Skeletal muscle tissue (tissue), 4 donors: ENCODE measurements around the gene TSPAN1. TPM values are rescaled to one million over a fixed set of nuclear protein-coding genes. Genes with fewer than 3 reads are reported as not detected.

Experiments
- H3K27ac ChIP-seq: one replicate; pipeline ENCODE4 v1.7.0; 2013; ENCODE audit warnings: mild to moderate bottlenecking, low read depth, low read length, inconsistent platforms
- H3K27me3 ChIP-seq, 3 donors: one replicate each; pipeline ENCODE4 v1.7.0; 2013; ENCODE audit warnings: low read length in 3 of 3; ENCODE audit not compliant: control insufficient read depth in 3 of 3, insufficient read depth in 3 of 3
- H3K36me3 ChIP-seq, 3 donors: one replicate each; pipeline ENCODE4 v1.7.0; 2013; ENCODE audit warnings: low read length in 3 of 3; ENCODE audit not compliant: control insufficient read depth in 3 of 3, insufficient read depth in 3 of 3
- H3K4me1 ChIP-seq, 3 donors: one replicate each; pipeline ENCODE4 v1.7.0; 2013; ENCODE audit warnings: low read length in 3 of 3, mild to moderate bottlenecking in 3 of 3; ENCODE audit not compliant: control insufficient read depth in 3 of 3, insufficient read depth in 3 of 3
- H3K4me3 ChIP-seq, 3 donors: one replicate each; pipeline ENCODE4 v1.7.0; 2013; ENCODE audit warnings: low read length in 3 of 3
- H3K9ac ChIP-seq, 3 donors: one replicate each; pipeline ENCODE4 v1.7.0; 2013; ENCODE audit warnings: low read length in 3 of 3, mild to moderate bottlenecking in 3 of 3, moderate library complexity in 2 of 3, low read depth in 1 of 3
- H3K9me3 ChIP-seq, 3 donors: one replicate each; pipeline ENCODE4 v1.7.0; 2013; ENCODE audit warnings: low read length in 3 of 3; ENCODE audit not compliant: control insufficient read depth in 3 of 3
- total RNA-seq: library from RNA; depleted of rRNA; stranded (reverse); fragments of >200 nt; gene quantifications from one replicate; pipeline ENCODE4 v1.2.3, GENCODE V29; 2014
- donor health status: Osteomylitis.

Gene TSPAN1
- total RNA-seq, 1 donor from 2014 or later: not detected

- Histone ChIP-seq H3K4me1 (peaks cover 19 to 32% (median 21%) of the 10 kb centered on the region in 3 donors), H3K36me3 (peaks cover 15 to 27% (median 24%) of the 10 kb centered on the region in 3 donors), H3K27ac (no peak overlapping the region), H3K4me3 (no peak overlapping the region), H3K9me3 (no peaks in the 10 kb centered on the region), H3K9ac (peak overlapping the region in 1 of 3 donors; percentile 5), H3K27me3 (no peaks in the 10 kb centered on the region)
Observed at GRCh38 chr1:46186076-46186475, 11.2 kb downstream of the TSPAN1 start.

- Histone ChIP-seq H3K27ac (no peak overlapping the region), H3K4me1 (peaks cover 17 to 31% (median 21%) of the 10 kb centered on the region in 3 donors), H3K27me3 (no peaks in the 10 kb centered on the region), H3K4me3 (no peak overlapping the region), H3K36me3 (peaks cover 22 to 36% (median 34%) of the 10 kb centered on the region in 3 donors), H3K9ac (peak overlapping the region in 2 of 3 donors; percentile 10 to 16), H3K9me3 (no peaks in the 10 kb centered on the region)
Observed at GRCh38 chr1:46187106-46187869, 12.4 kb downstream of the TSPAN1 start.

GRCh38 chr1:46188295-46189030 lies 13.6 kb downstream of the TSPAN1 start:
- Histone ChIP-seq H3K36me3 (peaks cover 34 to 48% (median 45%) of the 10 kb centered on the region in 3 donors), H3K27me3 (no peaks in the 10 kb centered on the region), H3K9ac (peak overlapping the region in 1 of 3 donors; percentile 40), H3K27ac (no peak overlapping the region), H3K4me1 (peaks cover 7 to 20% (median 11%) of the 10 kb centered on the region in 3 donors), H3K9me3 (no peaks in the 10 kb centered on the region), H3K4me3 (no peak overlapping the region)

- peaks cover 0 to 5% (median 3%) of the 10 kb centered on the region in 3 donors for H3K4me1 ChIP-seq
- H3K27ac ChIP-seq: no peak overlapping the region
- no peaks in the 10 kb centered on the region for H3K9me3 ChIP-seq
- H3K36me3 ChIP-seq: peaks cover 43 to 68% (median 65%) of the 10 kb centered on the region in 3 donors
- no peak overlapping the region for H3K4me3 ChIP-seq
- no peak overlapping the region for H3K9ac ChIP-seq
- H3K27me3 ChIP-seq: no peaks in the 10 kb centered on the region
Observed at GRCh38 chr1:46190539-46190938, 15.7 kb downstream of the TSPAN1 start.

DNA sequence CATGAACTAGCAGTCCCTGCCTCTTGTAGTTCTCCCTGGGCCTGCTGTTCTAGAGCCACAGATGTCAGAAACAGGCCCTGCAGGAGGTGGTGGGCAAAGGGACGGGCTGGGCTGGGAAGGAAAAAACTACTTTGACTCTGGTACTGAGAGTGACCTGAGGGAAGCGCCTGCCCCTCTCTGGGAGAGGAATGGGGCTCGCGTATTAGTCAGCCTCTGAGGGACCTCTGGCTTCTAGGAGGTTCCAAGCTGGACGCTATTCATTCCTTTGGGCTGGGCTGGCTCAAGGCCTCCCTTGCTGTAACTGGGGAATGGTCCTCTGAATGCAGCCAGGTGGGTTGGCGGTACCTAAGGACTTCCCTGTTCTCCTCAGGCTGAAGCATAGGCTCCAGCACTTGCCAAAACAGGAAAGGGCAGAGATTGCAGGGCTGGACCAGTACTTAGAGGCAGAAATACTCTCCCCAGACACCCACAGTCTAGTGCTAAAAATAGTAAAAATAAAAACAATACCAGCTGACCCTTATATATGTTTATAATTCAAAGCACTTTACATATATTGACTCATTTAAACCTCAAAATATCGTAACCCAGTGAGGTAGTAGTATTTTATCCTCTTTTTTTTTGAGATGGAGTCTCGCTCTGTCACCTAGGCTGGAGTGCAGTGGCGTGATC lies 16.3 kb downstream of the TSPAN1 start:
- Histone ChIP-seq H3K9me3 (no peaks in the 10 kb centered on the region), H3K4me3 (no peak overlapping the region), H3K27ac (no peak overlapping the region), H3K9ac (no peak overlapping the region), H3K4me1 (peaks cover 0 to 5% (median 3%) of the 10 kb centered on the region in 3 donors), H3K36me3 (peaks cover 48 to 75% (median 71%) of the 10 kb centered on the region in 3 donors), H3K27me3 (no peaks in the 10 kb centered on the region)

DNA sequence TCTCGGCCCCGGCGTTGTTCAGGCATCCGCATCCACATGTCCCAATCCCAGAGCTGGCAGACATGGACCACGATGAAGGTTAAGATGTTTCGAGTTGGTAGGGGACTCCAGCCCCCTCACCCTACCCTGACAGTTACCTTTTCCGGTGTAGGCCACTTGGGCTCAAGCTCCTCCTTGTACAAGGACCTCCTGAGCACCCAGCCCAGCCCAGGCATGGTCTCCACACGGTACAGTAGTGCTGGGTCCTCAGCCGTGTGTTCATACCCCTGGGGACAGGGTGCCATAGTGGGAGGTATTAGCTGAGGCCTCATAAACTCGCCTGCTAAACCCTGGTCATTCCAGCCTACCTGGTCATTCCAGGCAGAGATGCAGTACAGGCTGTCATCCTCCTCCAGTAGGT lies 17.3 kb downstream of the TSPAN1 start:
- H3K4me3 ChIP-seq: no peak overlapping the region
- H3K27me3 ChIP-seq: no peaks in the 10 kb centered on the region
- peaks cover 57 to 81% (median 75%) of the 10 kb centered on the region in 3 donors for H3K36me3 ChIP-seq
- H3K9ac ChIP-seq: no peak overlapping the region
- no peak overlapping the region for H3K27ac ChIP-seq
- H3K4me1 ChIP-seq: peaks cover 5 to 11% (median 7%) of the 10 kb centered on the region in 3 donors
- no peaks in the 10 kb centered on the region for H3K9me3 ChIP-seq

DNA sequence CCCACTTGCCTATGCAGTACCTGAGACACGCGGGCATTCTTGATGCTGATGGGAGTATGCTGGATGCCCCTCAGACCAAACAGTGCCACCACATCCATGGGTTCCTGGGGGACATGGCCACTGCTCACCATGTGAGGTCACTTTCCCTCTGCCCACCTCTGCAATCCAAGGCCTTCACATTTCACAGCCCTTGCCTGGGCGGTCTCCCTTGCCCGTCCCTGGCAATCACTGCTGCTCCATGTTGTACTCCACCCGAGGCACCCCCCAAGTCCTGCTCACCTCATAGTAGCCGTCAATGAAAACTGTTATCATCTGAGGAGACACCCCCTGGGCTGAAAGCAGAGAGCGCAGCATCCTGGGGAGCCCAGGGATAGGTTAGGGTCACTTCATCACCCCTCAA lies 18.4 kb downstream of the TSPAN1 start:
- H3K9me3 ChIP-seq: no peaks in the 10 kb centered on the region
- no peak overlapping the region for H3K9ac ChIP-seq
- no peak overlapping the region for H3K27ac ChIP-seq
- H3K36me3 ChIP-seq: peaks cover 52 to 76% (median 72%) of the 10 kb centered on the region in 3 donors
- no peaks in the 10 kb centered on the region for H3K27me3 ChIP-seq
- H3K4me3 ChIP-seq: no peak overlapping the region
- peaks cover 14 to 16% (median 15%) of the 10 kb centered on the region in 3 donors for H3K4me1 ChIP-seq

DNA sequence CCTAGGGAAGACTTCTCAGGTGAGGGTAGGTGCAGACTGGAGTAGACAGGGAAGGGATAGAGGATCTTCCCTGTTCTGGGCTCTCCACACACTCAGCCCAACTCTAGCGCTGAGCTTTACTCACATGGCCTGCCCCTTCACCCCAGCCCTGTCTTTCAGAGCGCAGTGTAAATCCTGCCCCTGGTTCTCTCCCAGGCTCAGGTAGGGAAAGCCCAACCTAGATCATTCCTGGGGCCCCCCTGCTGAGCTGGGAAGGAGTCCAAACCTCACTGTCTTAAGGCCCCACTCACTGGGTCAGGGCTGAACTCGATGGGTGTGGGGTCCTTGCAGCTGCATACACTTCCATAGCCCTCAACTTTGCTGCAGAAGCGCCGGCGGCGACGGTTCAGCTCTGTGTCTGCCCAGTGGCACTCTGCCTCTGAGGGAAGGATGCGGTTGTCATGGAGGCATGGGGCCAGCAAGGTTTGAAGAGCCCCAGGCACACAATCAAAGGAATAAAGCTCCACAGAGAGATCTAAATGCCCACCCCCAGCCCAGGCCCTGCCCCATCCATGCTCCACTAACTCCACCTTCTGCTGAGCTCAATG lies 19.2 kb downstream of the TSPAN1 start:
- no peak overlapping the region for H3K27ac ChIP-seq
- H3K9ac ChIP-seq: no peak overlapping the region
- no peaks in the 10 kb centered on the region for H3K27me3 ChIP-seq
- no peak overlapping the region for H3K4me3 ChIP-seq
- no peaks in the 10 kb centered on the region for H3K9me3 ChIP-seq
- H3K4me1 ChIP-seq: peaks cover 15 to 21% (median 17%) of the 10 kb centered on the region in 3 donors
- peaks cover 49 to 68% (median 66%) of the 10 kb centered on the region in 3 donors for H3K36me3 ChIP-seq

DNA sequence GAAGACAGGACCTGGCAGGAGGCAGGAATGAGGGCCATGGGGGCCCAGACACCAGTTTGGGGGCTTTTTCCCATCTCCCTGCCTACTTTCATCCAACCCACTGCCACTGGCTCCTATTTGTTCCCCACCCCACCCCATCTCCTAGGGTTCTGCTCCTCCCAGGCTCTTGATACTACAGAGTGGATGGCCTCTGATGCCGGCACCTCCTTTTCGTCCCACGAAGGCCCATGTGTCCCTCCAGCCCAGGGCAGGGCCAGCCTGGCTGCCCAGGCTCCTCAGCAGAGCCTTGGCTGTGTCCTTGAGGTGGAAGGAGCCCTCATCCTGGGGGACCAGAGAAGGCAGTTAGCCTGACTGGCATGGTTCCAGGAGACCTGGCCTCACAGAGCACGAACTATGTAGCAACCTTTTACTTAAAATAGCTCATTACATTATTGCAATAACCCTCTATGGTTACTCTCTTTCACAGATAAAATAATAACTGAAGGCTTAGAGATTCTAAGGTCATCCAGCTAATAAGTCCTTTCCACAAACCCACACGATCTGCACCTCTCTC lies 19.8 kb downstream of the TSPAN1 start:
- H3K9me3 ChIP-seq: no peaks in the 10 kb centered on the region
- no peak overlapping the region for H3K4me3 ChIP-seq
- H3K27me3 ChIP-seq: no peaks in the 10 kb centered on the region
- peaks cover 48 to 63% (median 62%) of the 10 kb centered on the region in 3 donors for H3K36me3 ChIP-seq
- H3K4me1 ChIP-seq: peaks cover 15 to 21% (median 20%) of the 10 kb centered on the region in 3 donors
- H3K27ac ChIP-seq: no peak overlapping the region
- peak overlapping the region in 1 of 3 donors; percentile 40 for H3K9ac ChIP-seq
